GM18909 (cell line): ENCODE measurements around the gene CHPF2.

ENCODE experiments used
- ATAC-seq: cut with Tn5 transposase; IDR thresholded peaks from one replicate; pipeline ENCODE4 v1.9.1; 2021; ENCODE audit warnings: mild to moderate bottlenecking; ENCODE audit not compliant: unreplicated experiment, poor library complexity

Gene CHPF2

GRCh38 chr7:151256410-151257045, 24.2 kb downstream of the CHPF2 start:
- ATAC-seq = no peak

- ATAC-seq = no peak
Measured at GRCh38 chr7:151257990-151258389, 25.7 kb downstream of the CHPF2 start.

GRCh38 chr7:151260471-151260870, 28.2 kb downstream of the CHPF2 start:
- no peak for ATAC-seq

GRCh38 chr7:151260883-151261282, 28.6 kb downstream of the CHPF2 start:
- ATAC-seq = no peak

DNA sequence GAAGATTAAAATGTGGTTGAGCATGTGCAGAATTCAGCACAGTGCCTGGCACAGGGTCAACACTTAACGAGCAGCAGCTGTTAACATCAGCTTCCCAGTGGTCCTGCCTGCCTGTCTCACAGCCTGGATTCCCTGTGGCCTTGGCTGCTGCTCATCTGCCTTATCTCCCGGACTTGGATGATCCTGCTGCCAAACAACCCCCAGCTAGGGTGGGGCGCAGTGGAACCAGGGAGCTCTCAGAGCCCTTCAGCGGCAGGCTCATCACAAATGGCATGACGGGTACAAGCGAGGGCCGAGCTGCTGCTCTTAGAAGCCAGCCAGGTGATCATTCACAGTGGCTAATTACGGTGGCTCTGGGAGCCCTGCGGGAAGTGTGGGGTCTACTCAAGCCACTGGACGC, 29.2 kb downstream of the CHPF2 start:
- no peak for ATAC-seq

GRCh38 chr7:151264615-151265014, 32.3 kb downstream of the CHPF2 start:
- no peak for ATAC-seq

GRCh38 chr7:151265351-151265931, 33.2 kb downstream of the CHPF2 start:
- ATAC-seq = no peak

- no peak for ATAC-seq
Measured at GRCh38 chr7:151269511-151269910, 37.2 kb downstream of the CHPF2 start.

GRCh38 chr7:151271699-151272355, 39.5 kb downstream of the CHPF2 start:
- ATAC-seq = no peak

DNA sequence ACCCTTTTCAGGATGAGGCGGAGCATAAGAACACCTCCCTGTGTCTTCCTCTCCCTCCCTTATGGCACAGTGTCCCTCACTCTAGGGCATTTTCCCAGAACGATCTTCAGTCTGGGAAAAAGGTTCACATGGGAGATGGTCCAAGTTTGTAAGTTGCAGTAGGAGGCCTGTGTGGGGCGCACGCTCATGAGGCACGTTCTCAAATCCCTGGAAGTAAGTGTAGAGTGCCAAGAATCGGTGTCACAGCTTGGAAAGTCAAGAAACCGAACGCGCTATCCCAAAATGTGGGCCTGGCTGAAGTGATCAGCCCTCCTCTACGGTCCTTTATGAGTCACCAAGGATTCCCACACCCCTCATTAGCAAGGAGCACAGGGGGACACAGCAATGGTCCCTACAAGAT, 40.1 kb downstream of the CHPF2 start:
- ATAC-seq = no peak

DNA sequence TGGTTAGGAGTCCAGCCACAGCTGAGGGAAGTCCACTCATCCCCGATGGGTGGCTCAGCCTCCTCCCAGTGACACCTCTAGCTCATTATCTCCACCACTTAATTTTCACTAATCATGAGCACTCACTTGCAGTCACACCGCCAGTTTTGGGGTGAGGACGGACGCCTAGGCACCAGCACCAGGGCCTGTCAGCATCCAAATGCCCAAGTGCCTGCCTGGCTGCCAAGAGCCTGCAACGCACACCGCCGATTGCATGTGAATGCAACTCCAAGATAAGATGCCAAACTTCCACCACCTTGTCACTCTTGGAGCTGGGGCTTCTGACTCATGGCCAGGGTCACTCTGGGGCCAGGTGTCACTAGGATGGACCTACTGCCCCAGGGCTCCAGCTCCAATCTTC, 40.6 kb downstream of the CHPF2 start:
- no peak for ATAC-seq

DNA sequence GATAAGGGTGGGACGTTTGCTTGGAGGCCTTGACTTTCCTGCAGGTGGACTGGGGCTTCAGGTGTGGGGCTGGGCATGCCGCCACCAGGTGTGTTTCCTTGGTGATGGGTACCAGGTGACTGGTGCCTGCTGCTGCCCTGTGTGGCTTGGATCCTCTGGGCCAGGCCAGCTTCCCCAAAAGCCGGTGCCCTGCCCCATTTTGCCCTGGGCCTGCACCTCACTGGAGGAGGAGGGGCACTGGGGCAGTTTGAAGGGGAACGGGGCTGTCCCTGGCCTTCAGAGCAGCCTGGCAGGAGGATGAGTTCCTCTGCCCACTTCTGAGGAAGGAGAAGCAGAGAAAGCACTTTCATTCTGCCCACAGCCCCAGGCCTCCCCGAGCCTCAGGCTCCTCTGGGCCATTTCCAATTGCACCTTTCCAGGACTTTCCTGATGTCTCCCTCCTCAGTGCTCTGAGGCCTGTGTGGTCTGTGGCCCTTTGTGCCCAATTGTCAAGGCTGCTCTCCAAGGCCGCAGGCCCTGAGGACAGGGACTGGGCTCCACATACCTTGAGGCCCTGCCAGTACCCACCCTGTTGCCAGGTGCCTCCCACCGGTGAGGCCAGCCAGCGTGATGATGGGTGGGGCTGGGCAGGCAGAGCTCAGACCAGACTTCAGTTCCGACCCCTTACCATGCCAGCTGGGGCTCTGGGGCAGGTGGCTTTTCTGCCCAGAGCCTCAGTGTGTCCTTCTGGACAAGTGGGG, 41.5 kb downstream of the CHPF2 start:
- ATAC-seq = no peak

- ATAC-seq = no peak
Measured at GRCh38 chr7:151274396-151274795, 42.1 kb downstream of the CHPF2 start.

DNA sequence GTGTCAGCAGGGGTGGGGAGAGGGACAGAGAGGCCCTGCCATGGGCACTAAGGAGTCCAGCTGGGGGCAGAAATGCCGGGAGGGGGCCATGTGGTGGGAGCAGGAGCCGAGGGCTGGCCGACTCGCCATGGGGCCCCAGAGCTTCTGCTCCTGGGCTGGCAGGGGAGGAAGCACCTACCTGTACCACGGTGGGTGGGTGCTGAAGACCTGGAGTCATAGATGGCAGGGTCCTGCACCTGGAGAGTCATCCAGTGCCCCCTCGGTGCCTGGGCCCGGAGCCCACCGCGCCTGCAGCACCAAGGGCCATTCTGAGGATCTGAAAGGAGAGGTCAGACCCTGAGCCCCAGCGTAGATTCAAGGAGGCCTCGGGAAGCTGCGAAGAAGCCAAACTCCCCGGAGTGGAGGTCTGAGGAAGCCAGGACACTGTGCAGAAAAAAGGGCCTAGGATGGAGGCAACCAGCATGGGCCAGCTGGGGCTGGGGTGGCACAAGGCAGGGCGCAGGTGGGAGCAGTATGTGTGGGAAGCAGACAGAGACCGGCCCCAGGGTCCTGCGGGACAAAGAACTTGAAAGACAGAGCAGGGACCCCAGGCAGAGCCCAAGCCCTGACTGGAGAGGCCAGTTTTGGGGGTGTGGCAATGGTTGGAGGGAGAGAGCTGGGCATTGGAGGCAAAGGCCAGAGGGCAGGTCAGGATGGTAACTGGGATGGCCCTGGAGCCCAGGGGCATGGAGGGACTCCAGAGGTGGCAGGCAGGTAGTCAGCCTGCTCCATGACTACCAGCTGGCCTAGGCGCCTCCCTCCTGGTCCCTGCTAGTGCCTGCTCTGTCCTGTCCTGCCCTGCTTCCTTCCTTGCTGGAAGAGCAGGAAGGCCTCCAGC, 42.9 kb downstream of the CHPF2 start:
- no peak for ATAC-seq

DNA sequence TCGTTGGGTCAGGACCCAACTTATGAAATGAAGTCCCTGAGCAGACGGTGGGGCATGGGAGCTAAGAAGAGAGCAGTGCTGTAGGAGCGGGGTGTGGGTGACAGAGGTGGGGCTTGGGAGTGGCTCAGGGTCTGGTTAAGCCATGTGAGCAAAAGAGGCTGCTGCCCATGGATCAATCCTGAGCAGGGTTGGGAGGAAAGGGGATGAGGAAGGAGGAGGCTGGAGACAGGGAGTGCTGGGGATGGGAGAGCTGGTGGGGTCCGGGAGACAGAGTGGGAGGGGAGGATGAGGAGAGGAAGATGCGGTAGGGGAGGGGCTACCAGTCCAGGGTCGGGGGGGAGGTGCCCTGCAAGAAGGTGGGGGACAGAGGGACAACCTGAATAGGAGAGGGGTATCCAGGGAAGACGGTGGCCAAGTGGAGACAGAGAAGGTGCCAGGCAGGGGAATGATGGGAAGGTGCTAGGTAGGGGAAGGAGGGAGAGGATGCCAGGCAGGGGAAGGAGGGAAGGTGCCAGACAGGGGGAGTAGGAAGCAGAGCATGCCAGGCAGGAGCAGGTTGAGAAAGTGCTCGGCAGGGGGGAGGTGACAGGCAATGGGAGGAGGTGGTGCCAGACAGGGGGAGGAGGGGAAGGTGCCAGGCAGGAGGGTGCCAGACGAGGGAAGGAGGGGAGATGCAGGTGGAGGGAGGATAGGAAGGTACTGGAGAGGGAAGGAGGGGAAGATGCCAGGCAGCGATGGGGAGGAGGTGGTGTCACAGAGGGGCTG, 43.7 kb downstream of the CHPF2 start:
- no peak for ATAC-seq

- ATAC-seq = no peak
Measured at GRCh38 chr7:151276666-151277590, 44.6 kb downstream of the CHPF2 start.

DNA sequence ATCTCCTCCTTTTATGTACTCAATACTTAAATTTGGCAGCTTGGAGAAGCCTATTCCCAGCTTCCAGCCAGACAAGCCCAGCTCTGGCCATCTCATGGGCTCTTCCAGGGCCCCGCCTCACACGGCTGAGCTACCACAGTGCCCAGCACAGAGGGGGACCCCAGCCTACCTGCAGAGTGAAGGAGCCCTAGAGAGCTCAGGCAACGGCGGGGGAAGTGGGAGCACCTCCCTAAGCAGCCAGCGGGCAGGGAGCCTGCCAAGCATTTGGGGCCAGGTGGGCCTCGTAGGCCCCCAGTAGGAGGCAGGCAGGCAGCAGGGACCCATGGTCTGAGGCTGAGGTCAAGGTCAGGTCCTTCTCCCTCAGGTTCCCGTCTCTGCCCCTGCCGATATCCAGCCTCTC, 45.3 kb downstream of the CHPF2 start:
- ATAC-seq = no peak

- no peak for ATAC-seq
Measured at GRCh38 chr7:151278949-151279348, 46.7 kb downstream of the CHPF2 start.

- ATAC-seq = no peak
Measured at GRCh38 chr7:151279868-151280267, 47.6 kb downstream of the CHPF2 start.
